GDM1 (cell line): ENCODE results near the gene RIPPLY3.
"Not testable (repeated sequence)": the region's sequence is repeated elsewhere in the genome, so short reads cannot be mapped to it uniquely, and the experiment has no call there.

ENCODE experiments used
- DNase-seq: peaks from one replicate; lab custom pipeline; 2025; lab: John Stamatoyannopoulos, UW

The RIPPLY3 gene

GRCh38 chr21:37017951-37018679 is 11.6 kb downstream of the RIPPLY3 start:
- DNase-seq = no peak

GRCh38 chr21:37026499-37026898 is 20.0 kb downstream of the RIPPLY3 start:
- no peak for DNase-seq

- DNase-seq = no peak
Measured at GRCh38 chr21:37028570-37028969, 22.1 kb downstream of the RIPPLY3 start.

GRCh38 chr21:37030864-37031263 is 24.4 kb downstream of the RIPPLY3 start:
- DNase-seq = no peak

- no peak for DNase-seq
Measured at GRCh38 chr21:37032293-37032692, 25.8 kb downstream of the RIPPLY3 start.

- no peak for DNase-seq
Measured at GRCh38 chr21:37032877-37033471, 26.5 kb downstream of the RIPPLY3 start.

- not testable (repeated sequence) for DNase-seq
Measured at GRCh38 chr21:37034394-37034793, 27.9 kb downstream of the RIPPLY3 start.

GRCh38 chr21:37036177-37036576 is 29.7 kb downstream of the RIPPLY3 start:
- DNase-seq = no peak

GRCh38 chr21:37039411-37040075 is 33.0 kb downstream of the RIPPLY3 start:
- no peak for DNase-seq

GRCh38 chr21:37040212-37040611 is 33.7 kb downstream of the RIPPLY3 start:
- no peak for DNase-seq

GRCh38 chr21:37041706-37042271 is 35.3 kb downstream of the RIPPLY3 start:
- no peak for DNase-seq

GRCh38 chr21:37043818-37044217 is 37.3 kb downstream of the RIPPLY3 start:
- no peak for DNase-seq

- DNase-seq = no peak
Measured at GRCh38 chr21:37044643-37045042, 38.1 kb downstream of the RIPPLY3 start.

GRCh38 chr21:37045149-37045548 is 38.6 kb downstream of the RIPPLY3 start:
- DNase-seq = peak; percentile 89

GRCh38 chr21:37045556-37045955 is 39.1 kb downstream of the RIPPLY3 start:
- DNase-seq = no peak

GRCh38 chr21:37047079-37047478 is 40.6 kb downstream of the RIPPLY3 start:
- DNase-seq = no peak

- not testable (repeated sequence) for DNase-seq
Measured at GRCh38 chr21:37049741-37050140, 43.2 kb downstream of the RIPPLY3 start.

- DNase-seq = no peak
Measured at GRCh38 chr21:37055271-37055855, 48.9 kb downstream of the RIPPLY3 start.

- DNase-seq = no peak
Measured at GRCh38 chr21:37057614-37058013, 51.1 kb downstream of the RIPPLY3 start.

- no peak for DNase-seq
Measured at GRCh38 chr21:37058261-37058660, 51.8 kb downstream of the RIPPLY3 start.

- no peak for DNase-seq
Measured at GRCh38 chr21:37059181-37059580, 52.7 kb downstream of the RIPPLY3 start.

- no peak for DNase-seq
Measured at GRCh38 chr21:37060296-37060695, 53.8 kb downstream of the RIPPLY3 start.
